ENCODE measurements around the gene FGFR2. TPM values are rescaled to one million over a fixed set of nuclear protein-coding genes. Genes with fewer than 3 reads are reported as not detected.
"Not testable (repeated sequence)": the region's sequence is repeated elsewhere in the genome, so short reads cannot be mapped to it uniquely, and the experiment has no call there.

The FGFR2 gene
- total RNA-seq, 2 experiments from 2014 or later = 0.10 to 0.30 TPM

DNA sequence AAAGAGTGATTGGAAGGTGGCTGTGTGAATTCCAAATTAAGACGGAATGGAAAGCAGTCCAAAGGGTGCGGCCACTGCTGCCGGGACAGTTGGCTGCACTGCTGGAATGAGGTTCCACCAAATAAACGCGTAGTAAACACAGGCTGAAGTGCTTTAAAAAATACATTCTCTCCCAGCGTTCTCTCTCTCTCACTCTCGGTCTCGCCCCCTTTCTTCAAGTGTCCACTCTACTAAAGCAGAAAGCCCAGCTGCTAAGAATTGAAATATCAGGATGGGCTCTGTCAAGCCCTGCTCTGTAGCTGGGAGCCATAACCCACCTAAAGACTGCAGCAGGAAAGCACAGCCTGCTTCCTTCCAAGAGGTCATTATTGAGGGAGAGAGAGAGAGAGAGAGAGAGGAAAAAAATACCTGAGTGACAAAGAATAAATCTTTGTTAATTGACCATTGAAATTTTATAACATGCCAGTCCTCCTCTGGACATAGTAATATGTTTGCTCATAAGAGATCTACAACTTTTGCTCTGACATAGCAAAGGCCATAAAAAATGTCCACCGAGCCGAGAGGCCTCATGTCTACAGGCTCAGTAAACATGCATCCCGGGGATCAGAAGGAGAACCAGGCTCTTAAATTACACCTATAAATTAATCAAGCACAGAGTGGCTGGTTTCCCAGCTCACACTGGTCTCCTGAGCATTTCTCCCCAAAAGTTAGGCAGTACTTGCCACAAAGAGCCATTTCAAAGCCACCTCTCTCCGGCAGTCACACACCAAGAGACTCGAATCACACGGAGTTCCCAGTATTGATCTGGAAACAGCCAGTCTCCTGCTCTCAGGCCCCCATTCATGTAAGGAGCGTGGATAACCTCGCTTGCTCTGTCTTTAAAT lies 72.8 kb downstream of the FGFR2 start:
- H3K4me3 Mint-ChIP-seq = no peak overlapping the region
- ChIA-PET CTCF (no interaction called here), POLR2A (no interaction called here)
- no peaks in the 10 kb centered on the region for H3K36me3 Mint-ChIP-seq (ENCODE audit: low read depth)
- peaks cover 8% of the 10 kb centered on the region for H3K27me3 Mint-ChIP-seq
- no peak for DNase-seq
- peaks cover 5% of the 10 kb centered on the region for H3K9me3 Mint-ChIP-seq
- no peaks in the 10 kb centered on the region for H3K4me1 Mint-ChIP-seq
- H3K27ac Mint-ChIP-seq = no peak overlapping the region

DNA sequence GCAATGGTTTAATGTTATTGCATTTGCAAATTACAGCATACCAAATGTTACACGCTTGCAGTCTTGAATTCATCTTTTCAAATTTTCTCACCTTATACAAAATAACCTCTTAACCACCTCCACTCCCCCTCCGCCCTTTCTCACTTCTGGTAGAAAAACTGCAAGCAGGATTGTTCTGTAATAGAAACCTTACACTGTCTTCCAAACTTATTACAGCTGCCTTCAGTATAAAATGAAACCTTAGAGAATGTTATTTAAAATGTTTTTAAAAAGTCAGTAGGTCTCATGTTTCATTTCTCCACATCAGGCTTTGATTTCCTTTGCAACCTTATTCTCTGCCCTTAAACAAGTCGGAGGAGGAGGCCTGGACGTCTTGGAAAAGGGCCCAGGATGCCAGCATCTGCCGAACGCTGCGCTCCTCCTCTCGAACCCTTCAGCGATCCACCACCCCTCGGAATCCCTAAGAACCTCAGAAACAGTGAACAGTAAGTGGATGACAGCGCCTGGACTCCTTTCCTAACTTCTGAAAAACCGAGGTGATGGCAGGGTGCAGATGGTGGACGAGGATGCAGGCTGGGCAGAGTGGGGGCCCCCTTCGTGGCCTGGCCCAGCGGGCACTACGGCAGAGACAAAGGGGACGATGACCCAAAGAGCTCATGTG lies 74.0 kb downstream of the FGFR2 start:
- Mint-ChIP-seq H3K9me3 (peaks cover 5% of the 10 kb centered on the region), H3K27ac (no peak overlapping the region), H3K27me3 (peaks cover 5% of the 10 kb centered on the region), H3K36me3 (ENCODE audit: low read depth) (no peaks in the 10 kb centered on the region), H3K4me3 (no peak overlapping the region), H3K4me1 (no peaks in the 10 kb centered on the region)
- DNase-seq = no peak
- ChIA-PET CTCF (no interaction called here), POLR2A (no interaction called here)

DNA sequence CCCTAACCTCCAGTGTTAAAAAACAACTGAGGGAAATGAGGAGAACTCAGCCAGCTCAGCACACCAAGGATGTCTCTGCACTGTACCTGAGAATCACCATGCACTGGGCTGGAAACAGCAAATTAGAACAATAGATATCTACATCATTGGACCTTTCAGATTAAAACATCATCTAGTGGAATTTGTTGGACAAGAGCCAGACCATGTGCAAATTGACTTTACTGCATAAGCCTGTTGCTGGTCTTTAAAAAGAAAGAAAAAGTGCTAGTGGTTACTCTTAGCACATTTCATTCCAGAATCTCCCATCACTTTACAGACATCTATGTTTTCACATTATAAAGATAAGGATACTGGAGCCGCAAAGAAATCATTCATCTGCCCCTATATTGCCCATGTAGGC lies 75.4 kb downstream of the FGFR2 start:
- H3K36me3 Mint-ChIP-seq (ENCODE audit: low read depth) = no peaks in the 10 kb centered on the region
- H3K4me3 Mint-ChIP-seq = no peak overlapping the region
- no peaks in the 10 kb centered on the region for H3K4me1 Mint-ChIP-seq
- POLR2A ChIA-PET = no interaction called here
- peaks cover 5% of the 10 kb centered on the region for H3K9me3 Mint-ChIP-seq
- DNase-seq = no peak
- CTCF ChIA-PET = no interaction called here
- no peak overlapping the region for H3K27ac Mint-ChIP-seq
- H3K27me3 Mint-ChIP-seq = peaks cover 7% of the 10 kb centered on the region

DNA sequence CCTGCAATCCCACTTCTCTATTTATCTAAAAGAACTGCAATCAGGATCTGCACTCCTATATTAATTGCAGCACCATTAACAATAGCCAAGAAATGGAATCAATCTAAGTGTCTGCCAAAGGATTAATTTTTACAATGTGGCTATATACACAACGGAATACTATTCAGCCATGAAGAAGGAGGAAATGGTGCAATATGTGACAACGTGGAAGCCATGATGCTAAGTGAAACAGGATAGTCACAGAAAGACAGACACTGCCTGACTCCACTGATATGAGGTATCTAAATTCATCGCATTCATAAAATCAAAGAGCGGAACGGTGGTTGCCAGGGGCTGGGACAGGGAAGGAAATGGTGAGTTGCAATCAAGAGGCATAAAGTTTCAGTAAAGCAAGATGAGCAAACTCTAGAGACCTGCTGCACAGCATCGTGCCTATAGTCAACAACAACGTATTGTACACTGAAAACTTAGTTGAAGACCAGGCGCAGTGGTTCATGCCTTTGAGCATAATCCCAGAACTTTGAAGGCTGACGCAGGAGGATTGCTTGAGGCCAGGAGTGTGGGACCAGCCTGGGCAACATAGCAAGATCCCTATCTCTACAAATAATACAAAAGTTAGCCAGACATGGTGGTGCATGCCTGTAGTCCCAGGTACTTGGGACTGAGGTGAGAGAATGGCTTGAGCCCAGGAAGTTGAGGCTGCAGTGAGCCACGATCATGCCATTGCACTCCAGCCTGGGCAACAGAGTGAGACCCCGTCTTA lies 76.3 kb downstream of the FGFR2 start:
- POLR2A ChIA-PET = no interaction called here
- H3K27ac Mint-ChIP-seq = no peak overlapping the region
- CTCF ChIA-PET = no interaction called here
- H3K4me3 Mint-ChIP-seq = no peak overlapping the region
- no peaks in the 10 kb centered on the region for H3K36me3 Mint-ChIP-seq (ENCODE audit: low read depth)
- DNase-seq = no peak
- peaks cover 6% of the 10 kb centered on the region for H3K27me3 Mint-ChIP-seq
- H3K4me1 Mint-ChIP-seq = peaks cover 3% of the 10 kb centered on the region
- peaks cover 5% of the 10 kb centered on the region for H3K9me3 Mint-ChIP-seq

DNA sequence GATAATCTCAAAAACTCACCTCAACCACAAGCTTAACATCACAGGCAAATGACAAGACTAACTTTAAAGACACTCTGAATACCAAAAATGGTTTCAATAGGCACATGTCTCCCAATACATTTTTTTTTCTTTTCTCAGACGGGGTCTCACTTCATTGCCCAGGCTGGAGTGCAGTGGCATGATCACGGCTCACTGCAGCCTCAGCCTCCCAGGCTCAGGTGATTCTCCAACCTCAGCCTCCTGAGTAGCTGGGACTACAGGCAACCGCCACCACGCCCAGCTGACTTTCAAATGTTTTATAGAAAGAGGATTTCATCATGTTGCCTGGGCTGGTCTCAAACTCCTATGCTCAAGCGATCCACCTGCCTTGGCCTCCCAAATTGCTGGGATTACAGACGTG lies 77.7 kb downstream of the FGFR2 start:
- H3K36me3 Mint-ChIP-seq (ENCODE audit: low read depth); H3K27ac Mint-ChIP-seq; POLR2A ChIA-PET; DNase-seq; H3K4me3 Mint-ChIP-seq; H3K27me3 Mint-ChIP-seq; H3K9me3 Mint-ChIP-seq: not testable (repeated sequence)
- CTCF ChIA-PET = interaction anchor here (1.5 kb wide), 1 partner anchor 18 kb away, joined by 3 read pairs; no protein-coding TSS in a partner anchor
- H3K4me1 Mint-ChIP-seq = peaks cover 14% of the 10 kb centered on the region

DNA sequence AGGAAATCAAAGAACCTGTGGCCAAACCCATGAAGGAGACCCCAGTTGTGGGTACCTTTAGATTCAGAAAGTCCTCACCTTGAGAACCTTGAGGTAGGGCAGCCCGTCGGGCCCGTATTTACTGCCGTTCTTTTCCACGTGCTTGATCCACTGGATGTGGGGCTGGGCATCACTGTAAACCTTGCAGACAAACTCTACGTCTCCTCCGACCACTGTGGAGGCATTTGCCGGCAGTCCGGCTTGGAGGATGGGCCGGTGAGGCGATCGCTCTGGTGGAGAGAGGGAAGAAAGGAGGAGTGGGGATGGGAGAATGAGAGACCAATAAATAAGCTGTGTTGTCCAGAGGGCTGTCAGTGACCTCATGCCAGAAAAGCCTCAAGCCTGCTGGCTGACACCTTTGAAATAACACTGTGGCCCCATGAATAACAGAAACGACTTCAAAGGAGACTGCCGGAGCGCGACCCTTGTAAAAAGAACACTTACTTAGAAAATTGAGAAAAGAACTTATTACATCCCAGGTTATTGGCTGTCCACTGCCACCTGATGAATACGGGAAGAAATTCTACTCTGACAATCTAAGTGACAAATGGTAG lies 78.2 kb downstream of the FGFR2 start:
- ChIA-PET POLR2A (no interaction called here), CTCF (interaction anchor here (1.5 kb wide), 1 partner anchor 17 kb away, joined by 3 read pairs; no protein-coding TSS in a partner anchor)
- no peak overlapping the region for H3K4me3 Mint-ChIP-seq
- DNase-seq = no peak
- peaks cover 18% of the 10 kb centered on the region for H3K4me1 Mint-ChIP-seq
- peaks cover 3% of the 10 kb centered on the region for H3K27me3 Mint-ChIP-seq
- H3K27ac Mint-ChIP-seq = no peak overlapping the region
- H3K9me3 Mint-ChIP-seq = peaks cover 5% of the 10 kb centered on the region
- no peaks in the 10 kb centered on the region for H3K36me3 Mint-ChIP-seq (ENCODE audit: low read depth)

DNA sequence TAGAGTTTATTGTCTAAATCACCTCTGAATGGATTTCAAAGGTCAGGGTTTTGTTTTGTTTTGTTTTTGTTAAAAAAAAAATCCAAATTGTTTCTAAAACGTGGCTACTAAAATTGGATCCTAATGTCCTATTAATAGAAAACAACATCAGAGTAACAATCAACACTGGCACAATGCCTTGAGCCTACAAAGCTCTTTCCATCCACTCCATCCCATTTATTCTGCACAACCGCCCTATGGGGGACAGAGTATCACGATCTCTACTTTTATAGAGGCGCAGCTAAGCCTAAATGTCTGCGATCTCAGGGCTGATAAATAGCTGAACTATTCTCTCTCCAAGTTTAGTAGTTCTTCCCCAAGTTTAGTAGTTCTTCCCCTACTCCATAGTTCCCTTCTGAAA lies 78.8 kb downstream of the FGFR2 start:
- Mint-ChIP-seq H3K36me3 (ENCODE audit: low read depth) (no peaks in the 10 kb centered on the region), H3K4me3 (no peak overlapping the region), H3K27me3 (peaks cover 3% of the 10 kb centered on the region), H3K9me3 (peaks cover 5% of the 10 kb centered on the region), H3K27ac (no peak overlapping the region), H3K4me1 (peaks cover 24% of the 10 kb centered on the region)
- ChIA-PET POLR2A (no interaction called here), CTCF (no interaction called here)
- DNase-seq = no peak

DNA sequence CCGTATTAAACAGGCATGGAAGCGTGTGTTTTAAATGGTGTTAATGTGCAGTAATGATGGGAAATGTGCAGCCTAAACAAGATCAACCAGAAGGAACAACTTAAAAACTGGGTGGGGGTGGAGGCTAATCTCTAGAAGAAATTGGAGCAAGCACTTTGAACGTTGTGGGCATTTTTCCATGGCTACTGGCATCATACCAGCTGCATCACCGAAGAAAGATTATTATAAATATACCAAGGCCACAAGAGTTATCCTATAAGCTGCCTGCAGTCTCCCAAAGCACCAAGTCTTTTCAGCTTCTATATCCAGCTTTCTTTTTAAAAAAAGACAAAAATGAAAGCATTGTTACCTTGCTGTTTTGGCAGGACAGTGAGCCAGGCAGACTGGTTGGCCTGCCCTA lies 79.9 kb downstream of the FGFR2 start:
- Mint-ChIP-seq H3K4me1 (peaks cover 34% of the 10 kb centered on the region), H3K27me3 (peaks cover 3% of the 10 kb centered on the region), H3K9me3 (peaks cover 5% of the 10 kb centered on the region), H3K4me3 (no peak overlapping the region), H3K27ac (no peak overlapping the region), H3K36me3 (ENCODE audit: low read depth) (no peaks in the 10 kb centered on the region)
- POLR2A ChIA-PET = no interaction called here
- CTCF ChIA-PET = no interaction called here
- no peak for DNase-seq

DNA sequence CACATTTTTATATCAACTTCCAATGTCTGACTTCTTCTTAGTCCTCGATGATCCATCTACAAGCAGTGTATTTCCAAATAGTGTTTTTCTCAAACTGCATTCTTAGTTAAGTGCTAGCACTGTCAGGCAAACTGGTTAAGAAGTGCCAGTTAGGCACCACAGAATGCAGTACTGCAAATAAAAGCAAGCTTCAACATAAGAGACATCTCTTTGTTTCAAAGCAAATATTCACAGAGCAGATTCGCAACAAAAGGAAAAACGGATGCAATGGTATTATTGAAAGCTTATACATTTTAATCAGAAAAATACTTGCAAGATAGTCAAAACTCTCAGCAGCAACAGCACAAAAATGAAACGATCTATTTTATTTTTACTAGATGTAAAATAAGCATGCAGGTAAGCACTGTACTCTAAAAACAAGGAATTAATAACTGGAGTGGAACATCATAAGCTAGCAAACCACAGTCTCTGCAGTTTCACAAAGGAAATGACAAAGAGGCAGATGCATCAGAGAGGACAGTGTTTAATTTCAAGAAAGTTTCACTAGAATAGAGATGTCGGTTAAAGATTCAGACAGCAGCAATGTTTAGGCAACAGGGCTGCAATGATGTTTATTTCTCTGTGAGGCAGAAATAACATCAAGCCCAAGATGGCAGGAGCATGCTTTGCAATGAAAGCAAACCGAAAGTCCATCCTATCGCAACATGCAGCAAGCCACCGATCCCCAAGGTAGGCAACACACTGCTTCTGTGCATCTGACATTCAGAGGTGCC lies 82.0 kb downstream of the FGFR2 start:
- Mint-ChIP-seq H3K4me3 (peak overlapping the region; percentile 49), H3K27ac (peak overlapping the region; percentile 80), H3K9me3 (no peaks in the 10 kb centered on the region), H3K36me3 (ENCODE audit: low read depth) (no peaks in the 10 kb centered on the region), H3K27me3 (peaks cover 3% of the 10 kb centered on the region), H3K4me1 (peaks cover 34% of the 10 kb centered on the region)
- peak; percentile 18 for DNase-seq
- CTCF ChIA-PET = interaction anchor here (1.4 kb wide), 1 partner anchor 567 kb away, joined by 6 read pairs; no protein-coding TSS in a partner anchor
- POLR2A ChIA-PET = no interaction called here

DNA sequence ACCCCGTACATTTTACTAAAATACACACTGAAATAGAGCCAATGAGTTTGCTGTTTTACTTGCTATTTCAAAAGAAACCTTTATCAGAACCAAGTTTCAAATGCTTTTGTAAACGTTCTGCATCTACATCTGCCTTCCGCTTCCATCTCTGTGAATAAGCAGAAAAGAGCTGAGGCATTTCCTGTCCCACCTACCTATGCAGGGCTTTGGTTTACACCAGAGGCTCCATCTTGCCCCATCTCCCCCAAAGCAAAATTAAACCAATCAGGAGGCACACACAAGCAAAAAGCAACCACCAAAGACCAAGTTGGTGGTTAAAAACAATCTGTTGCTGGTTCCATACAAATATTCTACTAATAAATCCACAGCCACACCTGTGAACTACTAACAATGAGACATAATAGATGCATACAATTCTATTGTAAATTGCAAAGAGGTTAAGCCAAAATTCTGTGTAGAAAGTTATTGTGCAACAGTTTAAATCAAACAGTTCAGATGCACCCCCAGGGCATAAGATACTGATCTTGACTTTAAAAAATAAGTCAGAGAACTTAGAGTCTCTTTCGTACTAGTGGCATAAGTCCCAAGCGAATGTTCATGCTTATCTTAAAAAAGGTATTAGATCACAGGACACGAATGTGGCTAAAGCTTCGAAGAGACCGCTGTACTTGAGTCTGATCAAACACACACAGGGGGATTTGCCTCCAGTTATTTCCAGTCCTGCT lies 83.9 kb downstream of the FGFR2 start:
- H3K27ac Mint-ChIP-seq = peak overlapping the region; percentile 66
- ChIA-PET CTCF (no interaction called here), POLR2A (no interaction called here)
- no peak overlapping the region for H3K4me3 Mint-ChIP-seq
- peak; percentile 17 for DNase-seq
- H3K4me1 Mint-ChIP-seq = peaks cover 34% of the 10 kb centered on the region
- H3K36me3 Mint-ChIP-seq (ENCODE audit: low read depth) = no peaks in the 10 kb centered on the region
- H3K27me3 Mint-ChIP-seq = peaks cover 3% of the 10 kb centered on the region
- no peaks in the 10 kb centered on the region for H3K9me3 Mint-ChIP-seq

DNA sequence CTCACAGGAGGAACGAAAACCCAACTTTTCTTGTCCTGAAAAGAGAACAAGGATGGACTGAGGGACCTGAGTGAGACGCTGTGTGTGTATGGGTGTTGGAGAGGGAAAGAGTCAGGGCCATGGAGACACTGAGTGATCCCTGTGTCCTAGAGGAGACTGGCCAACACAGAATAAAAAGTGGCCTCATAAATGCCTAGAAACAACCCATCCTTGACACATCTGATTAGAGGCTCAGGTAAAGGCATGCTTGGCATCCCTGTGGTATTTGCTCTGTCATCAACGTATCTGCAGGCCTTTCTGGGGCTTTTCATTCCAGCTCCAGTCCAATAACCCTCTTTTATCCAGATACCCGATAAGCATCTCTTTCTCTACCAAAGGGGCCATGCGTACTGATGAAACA lies 86.3 kb downstream of the FGFR2 start:
- Mint-ChIP-seq H3K4me3 (no peak overlapping the region), H3K9me3 (no peaks in the 10 kb centered on the region), H3K4me1 (peaks cover 31% of the 10 kb centered on the region), H3K27ac (no peak overlapping the region), H3K27me3 (no peaks in the 10 kb centered on the region), H3K36me3 (ENCODE audit: low read depth) (no peaks in the 10 kb centered on the region)
- POLR2A ChIA-PET = no interaction called here
- CTCF ChIA-PET = no interaction called here
- DNase-seq = no peak

DNA sequence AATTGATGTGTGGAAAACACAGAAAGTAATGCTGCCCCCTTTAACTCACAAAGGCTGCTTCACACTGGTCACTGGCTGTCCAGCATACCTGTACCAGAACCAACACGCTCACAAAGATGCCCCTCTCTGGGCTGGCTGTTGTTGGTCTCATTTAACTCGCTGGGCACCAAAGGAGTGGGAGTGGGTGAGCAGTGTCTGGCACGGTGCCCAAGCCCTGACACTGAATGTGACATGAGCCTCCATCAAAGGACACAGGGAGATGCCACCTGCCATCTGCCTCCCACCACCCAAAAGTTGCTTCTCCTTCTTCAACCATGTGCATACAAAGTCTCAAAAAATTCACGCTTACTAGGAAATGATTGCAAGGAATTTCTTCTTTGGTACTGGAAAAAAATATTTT lies 86.8 kb downstream of the FGFR2 start:
- Mint-ChIP-seq H3K27me3 (no peaks in the 10 kb centered on the region), H3K27ac (no peak overlapping the region), H3K4me1 (peaks cover 26% of the 10 kb centered on the region), H3K36me3 (ENCODE audit: low read depth) (no peaks in the 10 kb centered on the region), H3K9me3 (no peaks in the 10 kb centered on the region), H3K4me3 (no peak overlapping the region)
- no peak for DNase-seq
- ChIA-PET POLR2A (no interaction called here), CTCF (no interaction called here)

Data from activated CD4-positive, alpha-beta memory T cell treated with anti-CD3 and anti-CD28 coated beads, Interleukin-2, amount 10 ng/mL, durations not matched to agents 7 days and 5 days (primary cell).